ENCODE measurements around the gene FAM169A.
"Not testable (repeated sequence)": the region's sequence is repeated elsewhere in the genome, so short reads cannot be mapped to it uniquely, and the experiment has no call there.

Gene FAM169A

GRCh38 chr5:74873525-74874249 is 7.5 kb upstream of the FAM169A start (continued):
- no peak for TF ChIP-seq CREB5 (CRISPR knock-in tag; IDR thresholded peaks at IDR 0.05; ENCODE audit: low read depth)

- TF ChIP-seq POU6F1 (CRISPR knock-in tag; IDR thresholded peaks at IDR 0.05; ENCODE audit: borderline replicate concordance, low read depth) (no peak), ZNF70 (CRISPR knock-in tag; IDR thresholded peaks at IDR 0.05) (no peak), ZFP30 (CRISPR knock-in tag; IDR thresholded peaks at IDR 0.05) (no peak), CREB5 (CRISPR knock-in tag; IDR thresholded peaks at IDR 0.05; ENCODE audit: low read depth) (no peak), TOX (CRISPR knock-in tag; IDR thresholded peaks at IDR 0.05; ENCODE audit: borderline replicate concordance) (no peak), PPARA (CRISPR knock-in tag; IDR thresholded peaks at IDR 0.05; ENCODE audit: borderline replicate concordance) (no peak), CSDC2 (CRISPR knock-in tag; IDR thresholded peaks at IDR 0.05) (no peak), BACH2 (CRISPR knock-in tag; IDR thresholded peaks at IDR 0.05; ENCODE audit: borderline replicate concordance) (no peak), PATZ1 (CRISPR knock-in tag; IDR thresholded peaks at IDR 0.05; ENCODE audit: borderline replicate concordance) (no peak), ZNF565 (CRISPR knock-in tag; conservative IDR thresholded peaks at IDR 0.05; ENCODE audit: low read depth) (no peak), ARNTL (CRISPR knock-in tag; IDR thresholded peaks at IDR 0.05; ENCODE audit: borderline replicate concordance, low read depth) (no peak)
- ATAC-seq: no peak
These were observed 4.3 kb upstream of the FAM169A start for GRCh38 chr5:74870299-74871067.

GRCh38 chr5:74869414-74869813 is 3.2 kb upstream of the FAM169A start:
- ATAC-seq: not testable (repeated sequence)

GRCh38 chr5:74866596-74867162 is 492 bp upstream of the FAM169A start:
- TF ChIP-seq OSR1 (CRISPR knock-in tag; IDR thresholded peaks at IDR 0.05): no peak
- TF ChIP-seq ZNF565 (CRISPR knock-in tag; conservative IDR thresholded peaks at IDR 0.05; ENCODE audit: low read depth): no peak
- no peak for TF ChIP-seq ZFP3 (CRISPR knock-in tag; IDR thresholded peaks at IDR 0.05)
- no peak for TF ChIP-seq ARNTL (CRISPR knock-in tag; IDR thresholded peaks at IDR 0.05; ENCODE audit: borderline replicate concordance, low read depth)
- peak; percentile 20 for ATAC-seq

- TF ChIP-seq PATZ1 (CRISPR knock-in tag; IDR thresholded peaks at IDR 0.05; ENCODE audit: borderline replicate concordance) (no peak), RARB (CRISPR knock-in tag; IDR thresholded peaks at IDR 0.05) (no peak), ESRRG (CRISPR knock-in tag; IDR thresholded peaks at IDR 0.05) (no peak), ZFP30 (CRISPR knock-in tag; IDR thresholded peaks at IDR 0.05) (no peak), CSRNP3 (CRISPR knock-in tag; IDR thresholded peaks at IDR 0.05) (no peak), ZNF70 (CRISPR knock-in tag; IDR thresholded peaks at IDR 0.05) (no peak), POU6F1 (CRISPR knock-in tag; IDR thresholded peaks at IDR 0.05; ENCODE audit: borderline replicate concordance, low read depth) (no peak), ZC3H10 (CRISPR knock-in tag; IDR thresholded peaks at IDR 0.05) (no peak), CREB5 (CRISPR knock-in tag; IDR thresholded peaks at IDR 0.05; ENCODE audit: low read depth) (no peak)
- ATAC-seq: peak; percentile 7; the same call in 2 of the 3 replicates
These were observed 857 bp downstream of the FAM169A start for GRCh38 chr5:74865256-74865803.

Measured in SK-N-SH treated with all-trans-retinoic acid at 6 μM for 48 hours (cell line).